OCI-LY7 (cell line): ENCODE data around the gene KRTAP5-10. TPM values are rescaled to one million over a fixed set of nuclear protein-coding genes. Genes with fewer than 3 reads are reported as not detected.
"Not testable (repeated sequence)": the region's sequence is repeated elsewhere in the genome, so short reads cannot be mapped to it uniquely, and the experiment has no call there.

Source experiments
- BruUV-seq: library from RNA; stranded (reverse); fragments of 400-500 nt; replicated peaks from 2 replicates; lab custom pipeline; 2021; lab: Mats Ljungman, UMichigan
- CTCF ChIA-PET: fragments of 300-600 bp; sonication (Branson Sonifier 250); formaldehyde crosslinking; loops from one replicate; lab custom pipeline; 2022; ENCODE audit warnings: antibody characterized with exemption; ENCODE audit not compliant: unreplicated experiment; lab: Charles Lee
- POLR2A ChIA-PET: fragments of 300-600 bp; sonication (Branson Sonifier 250); formaldehyde crosslinking; loops from one replicate; lab custom pipeline; 2022; ENCODE audit warnings: antibody characterized with exemption; lab: Charles Lee
- DNase-seq: peaks from one replicate; pipeline ENCODE4 v3.0.0-alpha.2; 2015; ENCODE audit warnings: low spot score
- H2AFZ ChIP-seq: fragments of 200-600 bp; sonication (generic), shearing (Covaris generic); 2 replicates; pipeline ENCODE4 v1.6.1; 2014; ENCODE audit warnings: mild to moderate bottlenecking, antibody characterized with exemption, low read length, moderate library complexity
- H3K27ac ChIP-seq: fragments of 200-600 bp; sonication (generic); 2 replicates; pipeline ENCODE4 v1.5.1; 2014; ENCODE audit warnings: mixed run types, low read depth, mild to moderate bottlenecking, moderate library complexity, low read length, inconsistent platforms; ENCODE audit not compliant: poor library complexity, severe bottlenecking
- H3K36me3 ChIP-seq: fragments of 200-600 bp; sonication (generic); 2 replicates; pipeline ENCODE4 v1.6.1; 2014; ENCODE audit warnings: mild to moderate bottlenecking, antibody characterized with exemption, low read length, moderate library complexity, mixed read lengths; ENCODE audit not compliant: insufficient read depth
- H3K4me1 ChIP-seq: fragments of 200-600 bp; sonication (generic); 2 replicates; pipeline ENCODE4 v1.5.1; 2014; ENCODE audit warnings: mild to moderate bottlenecking, low read length; ENCODE audit not compliant: insufficient read depth, poor library complexity, severe bottlenecking
- H3K4me2 ChIP-seq: fragments of 200-600 bp; sonication (generic); 2 replicates; pipeline ENCODE4 v1.6.1; 2014; ENCODE audit warnings: mild to moderate bottlenecking, low read length
- H3K4me3 ChIP-seq: fragments of 200-600 bp; sonication (generic); 2 replicates; pipeline ENCODE4 v1.5.1; 2014; ENCODE audit warnings: mild to moderate bottlenecking, low read depth, low read length; ENCODE audit not compliant: poor library complexity, severe bottlenecking
- H3K79me2 ChIP-seq: fragments of 200-600 bp; sonication (generic); 2 replicates; pipeline ENCODE4 v1.6.1; 2016; ENCODE audit warnings: low read depth, mild to moderate bottlenecking, low read length, moderate library complexity, mixed read lengths; ENCODE audit not compliant: insufficient read depth
- H3K9me2 ChIP-seq: fragments of 200-600 bp; sonication (generic); 2 replicates; pipeline ENCODE4 v1.6.1; 2016; ENCODE audit warnings: mild to moderate bottlenecking, low read length, mixed read lengths; ENCODE audit not compliant: insufficient read depth
- H3K9me3 ChIP-seq: fragments of 200-600 bp; sonication (generic); 2 replicates; pipeline ENCODE4 v1.6.1; 2014; ENCODE audit warnings: mild to moderate bottlenecking, mixed run types, low read length, mixed read lengths
- H4K20me1 ChIP-seq: fragments of 200-600 bp; sonication (generic); 2 replicates; pipeline ENCODE4 v1.6.1; 2014; ENCODE audit warnings: mild to moderate bottlenecking, antibody characterized with exemption, low read length, moderate library complexity, mixed read lengths; ENCODE audit not compliant: insufficient read depth
- EZH2phosphoT487 ChIP-seq: fragments of 200-600 bp; sonication (generic); IDR thresholded peaks from 2 replicates; pipeline ENCODE4 v1.6.1; 2018; ENCODE audit warnings: low read depth, borderline replicate concordance, mild to moderate bottlenecking, mixed run types, antibody characterized with exemption, low read length, moderate library complexity, mixed read lengths
- intact Hi-C: fragments of 100-400 bp; cut with micrococcal nuclease; formaldehyde crosslinking; loops from one replicate; pipeline ENCODE4 v1.10.0; 2022; ENCODE audit not compliant: unreplicated experiment
- total RNA-seq, 2 experiments: library from RNA; depleted of rRNA in 1 of 2; stranded (reverse); fragments of >200 nt in 1 of 2; shearing (Covaris generic) in 1 of 2; gene quantifications; 2 replicates each; pipeline ENCODE4 v1.2.3, GENCODE V29; 2014 to 2022
- TF ChIP-seq, protein P1 (sequence below): fragments of 200-600 bp; sonication (generic); conservative IDR thresholded peaks from 2 replicates; pipeline ENCODE4 v1.5.1; 2014; ENCODE audit warnings: mild to moderate bottlenecking, antibody characterized with exemption, low read length, moderate library complexity, mixed read lengths

Gene KRTAP5-10
- total RNA-seq, 2 experiments from 2014 or later, result not detected

DNA sequence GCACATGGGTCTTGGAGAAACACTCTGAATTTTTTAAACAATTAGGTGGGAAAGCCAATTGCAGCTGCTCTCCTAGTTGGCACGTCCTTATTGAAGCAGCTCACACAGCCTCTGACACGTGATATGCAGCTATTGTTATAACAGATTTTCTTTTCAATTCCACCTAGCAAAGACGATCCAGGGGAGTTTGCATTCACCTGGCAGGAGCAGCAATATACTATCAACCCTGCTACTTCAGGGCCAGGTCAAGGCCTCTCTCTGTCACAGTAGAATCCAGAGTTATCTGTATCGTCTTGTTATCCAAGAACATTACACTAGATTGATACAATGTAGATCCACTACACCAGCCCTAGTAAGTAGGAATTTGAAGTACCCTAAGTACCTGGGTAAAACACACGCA is 9.1 kb downstream of the KRTAP5-10 start:
- H3K4me3 ChIP-seq, result no peak overlapping the region
- no peaks in the 10 kb centered on the region for H3K9me3 ChIP-seq
- DNase-seq, result no peak
- no peaks in the 10 kb centered on the region for H3K79me2 ChIP-seq
- H4K20me1 ChIP-seq, result no peaks in the 10 kb centered on the region
- H3K27ac ChIP-seq, result no peak overlapping the region
- no peak overlapping the region for H3K4me2 ChIP-seq
- H3K4me1 ChIP-seq, result no peaks in the 10 kb centered on the region
- no peak overlapping the region for H2AFZ ChIP-seq
- no TSS peak for BruUV-seq
- CTCF ChIA-PET, result interaction anchor here (0.6 kb wide), 1 partner anchor 314 kb away, joined by 3 read pairs; no protein-coding TSS in a partner anchor
- H3K36me3 ChIP-seq, result no peaks in the 10 kb centered on the region
- H3K9me2 ChIP-seq, result no peaks in the 10 kb centered on the region
- intact Hi-C loops, result no loop called here
- POLR2A ChIA-PET, result no interaction called here
- TF ChIP-seq EZH2phosphoT487, result no peak
- TF ChIP-seq, protein P1, sequence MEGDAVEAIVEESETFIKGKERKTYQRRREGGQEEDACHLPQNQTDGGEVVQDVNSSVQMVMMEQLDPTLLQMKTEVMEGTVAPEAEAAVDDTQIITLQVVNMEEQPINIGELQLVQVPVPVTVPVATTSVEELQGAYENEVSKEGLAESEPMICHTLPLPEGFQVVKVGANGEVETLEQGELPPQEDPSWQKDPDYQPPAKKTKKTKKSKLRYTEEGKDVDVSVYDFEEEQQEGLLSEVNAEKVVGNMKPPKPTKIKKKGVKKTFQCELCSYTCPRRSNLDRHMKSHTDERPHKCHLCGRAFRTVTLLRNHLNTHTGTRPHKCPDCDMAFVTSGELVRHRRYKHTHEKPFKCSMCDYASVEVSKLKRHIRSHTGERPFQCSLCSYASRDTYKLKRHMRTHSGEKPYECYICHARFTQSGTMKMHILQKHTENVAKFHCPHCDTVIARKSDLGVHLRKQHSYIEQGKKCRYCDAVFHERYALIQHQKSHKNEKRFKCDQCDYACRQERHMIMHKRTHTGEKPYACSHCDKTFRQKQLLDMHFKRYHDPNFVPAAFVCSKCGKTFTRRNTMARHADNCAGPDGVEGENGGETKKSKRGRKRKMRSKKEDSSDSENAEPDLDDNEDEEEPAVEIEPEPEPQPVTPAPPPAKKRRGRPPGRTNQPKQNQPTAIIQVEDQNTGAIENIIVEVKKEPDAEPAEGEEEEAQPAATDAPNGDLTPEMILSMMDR, result no peak

- Histone ChIP-seq H3K4me3 (no peak overlapping the region), H3K9me2 (no peaks in the 10 kb centered on the region), H2AFZ (no peak overlapping the region), H3K4me1 (no peaks in the 10 kb centered on the region), H3K36me3 (no peaks in the 10 kb centered on the region), H4K20me1 (no peaks in the 10 kb centered on the region), H3K9me3 (no peaks in the 10 kb centered on the region), H3K79me2 (no peaks in the 10 kb centered on the region), H3K4me2 (no peak overlapping the region), H3K27ac (no peak overlapping the region)
- no peak for DNase-seq
- no peak for TF ChIP-seq EZH2phosphoT487
- TF ChIP-seq, protein P1, result no peak
- no TSS peak for BruUV-seq
- POLR2A ChIA-PET, result interaction anchor here (0.6 kb wide), 1 partner anchor 89 kb away, joined by 3 read pairs; no protein-coding TSS in a partner anchor
- intact Hi-C loops, result no loop called here
- CTCF ChIA-PET, result no interaction called here
Observed at GRCh38 chr11:71575723-71576424, 10.5 kb downstream of the KRTAP5-10 start.

DNA sequence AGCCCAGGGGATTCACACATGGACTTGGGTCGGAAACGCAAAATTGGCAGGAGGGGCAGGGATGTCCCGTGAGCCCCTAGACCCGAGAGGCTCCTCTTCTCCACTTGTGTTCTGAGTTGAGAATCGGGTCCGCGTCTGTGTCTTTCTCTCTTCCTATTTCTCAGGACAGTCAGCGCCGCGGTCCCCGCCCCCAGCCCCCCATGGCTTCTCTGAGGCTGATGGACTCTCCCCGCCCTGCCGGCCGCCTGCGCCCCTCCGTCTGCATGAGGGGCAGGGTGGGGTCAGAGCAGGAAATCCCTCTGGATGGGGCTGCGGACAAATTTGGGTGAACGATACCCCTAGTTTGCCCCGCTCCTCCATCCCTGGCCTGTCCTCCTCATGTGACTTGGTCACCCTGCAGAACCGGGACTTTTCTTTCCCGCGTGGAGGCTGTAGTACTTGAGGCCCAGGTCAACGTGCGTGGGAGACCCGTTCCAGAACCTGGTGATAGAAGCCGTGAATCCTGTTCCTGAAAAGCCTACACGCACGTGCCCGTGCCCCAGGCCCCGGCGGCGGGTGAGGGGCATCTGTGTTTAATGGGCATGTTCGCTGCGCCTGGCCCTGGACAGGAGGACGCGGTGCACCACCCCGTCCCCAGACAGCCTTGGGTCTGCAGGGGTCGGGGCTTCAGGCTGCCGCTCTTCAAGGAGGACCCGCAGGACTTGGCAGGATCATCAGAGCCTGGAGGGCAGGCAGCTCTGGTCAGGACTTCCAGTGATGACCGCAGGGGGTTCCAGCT is 11.5 kb downstream of the KRTAP5-10 start:
- H3K9me3 ChIP-seq, result not testable (repeated sequence)

More for the DNA sequence above, 11.5 kb downstream of the KRTAP5-10 start:
- BruUV-seq, DNase-seq, H3K36me3 ChIP-seq, H3K4me2 ChIP-seq, H3K79me2 ChIP-seq, POLR2A ChIA-PET, H2AFZ ChIP-seq, H3K4me1 ChIP-seq, H3K27ac ChIP-seq, H3K9me2 ChIP-seq, intact Hi-C loops, CTCF ChIA-PET, H3K4me3 ChIP-seq, H4K20me1 ChIP-seq: not testable (repeated sequence)
